Subcutaneous adipose tissue (tissue), 4 donors: ENCODE data around the gene PRKAG2. TPM values are rescaled to one million over a fixed set of nuclear protein-coding genes. Genes with fewer than 3 reads are reported as not detected.

Source experiments
- total RNA-seq, 4 donors: library from RNA; depleted of rRNA; stranded (reverse); fragments of >200 nt; gene quantifications; one replicate each; pipeline ENCODE4 v1.1.0, GENCODE V29; 2016
- TF ChIP-seq, protein P1 (sequence below): fragments of 450-650 bp; IDR thresholded peaks from one replicate; pipeline ENCODE4 v1.5.1; 2016; ENCODE audit warnings: low read depth, mild to moderate bottlenecking, control low read depth, antibody characterized with exemption, moderate library complexity

PRKAG2 gene
- total RNA-seq, 4 donors from 2014 or later: 47.1 to 77.6 (median 67.6) TPM

DNA sequence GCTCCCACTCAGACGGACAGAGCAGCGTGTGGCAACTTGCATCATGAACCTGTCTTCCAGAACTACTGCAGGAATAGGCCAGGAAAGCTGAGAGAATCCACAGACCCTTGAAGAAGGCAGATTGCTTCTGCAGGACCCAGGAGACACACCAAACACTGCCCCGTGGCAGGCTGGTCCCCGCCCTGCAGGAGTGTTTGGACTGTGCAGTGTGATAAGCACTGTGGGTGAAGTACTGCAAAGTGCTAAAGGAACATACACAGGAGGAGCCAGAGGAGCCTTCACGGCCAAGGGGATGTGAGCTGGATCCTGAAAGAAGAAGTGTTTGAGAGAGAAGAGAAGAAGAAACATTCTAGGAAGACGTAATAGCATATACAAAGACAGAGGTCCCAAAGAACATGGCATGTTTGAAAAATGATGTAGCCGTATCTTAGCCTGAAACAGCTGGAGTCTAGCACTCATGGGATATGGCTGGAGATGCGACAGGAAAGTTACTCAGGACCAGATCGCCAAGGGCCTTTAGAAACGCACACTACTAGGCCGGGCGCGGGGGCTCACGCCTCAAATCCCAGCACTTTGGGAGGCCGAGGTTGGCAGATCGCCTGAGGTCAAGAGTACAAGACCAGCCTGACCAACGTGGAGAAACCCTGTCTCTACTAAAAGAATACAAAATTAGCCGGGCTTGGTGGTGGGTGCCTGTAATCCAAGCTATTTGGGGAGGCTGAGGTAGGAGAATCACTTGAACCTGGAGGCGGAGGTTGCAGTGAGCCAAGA lies 260.3 kb downstream of the PRKAG2 start:
- TF ChIP-seq, protein P1, sequence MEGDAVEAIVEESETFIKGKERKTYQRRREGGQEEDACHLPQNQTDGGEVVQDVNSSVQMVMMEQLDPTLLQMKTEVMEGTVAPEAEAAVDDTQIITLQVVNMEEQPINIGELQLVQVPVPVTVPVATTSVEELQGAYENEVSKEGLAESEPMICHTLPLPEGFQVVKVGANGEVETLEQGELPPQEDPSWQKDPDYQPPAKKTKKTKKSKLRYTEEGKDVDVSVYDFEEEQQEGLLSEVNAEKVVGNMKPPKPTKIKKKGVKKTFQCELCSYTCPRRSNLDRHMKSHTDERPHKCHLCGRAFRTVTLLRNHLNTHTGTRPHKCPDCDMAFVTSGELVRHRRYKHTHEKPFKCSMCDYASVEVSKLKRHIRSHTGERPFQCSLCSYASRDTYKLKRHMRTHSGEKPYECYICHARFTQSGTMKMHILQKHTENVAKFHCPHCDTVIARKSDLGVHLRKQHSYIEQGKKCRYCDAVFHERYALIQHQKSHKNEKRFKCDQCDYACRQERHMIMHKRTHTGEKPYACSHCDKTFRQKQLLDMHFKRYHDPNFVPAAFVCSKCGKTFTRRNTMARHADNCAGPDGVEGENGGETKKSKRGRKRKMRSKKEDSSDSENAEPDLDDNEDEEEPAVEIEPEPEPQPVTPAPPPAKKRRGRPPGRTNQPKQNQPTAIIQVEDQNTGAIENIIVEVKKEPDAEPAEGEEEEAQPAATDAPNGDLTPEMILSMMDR: no peak

DNA sequence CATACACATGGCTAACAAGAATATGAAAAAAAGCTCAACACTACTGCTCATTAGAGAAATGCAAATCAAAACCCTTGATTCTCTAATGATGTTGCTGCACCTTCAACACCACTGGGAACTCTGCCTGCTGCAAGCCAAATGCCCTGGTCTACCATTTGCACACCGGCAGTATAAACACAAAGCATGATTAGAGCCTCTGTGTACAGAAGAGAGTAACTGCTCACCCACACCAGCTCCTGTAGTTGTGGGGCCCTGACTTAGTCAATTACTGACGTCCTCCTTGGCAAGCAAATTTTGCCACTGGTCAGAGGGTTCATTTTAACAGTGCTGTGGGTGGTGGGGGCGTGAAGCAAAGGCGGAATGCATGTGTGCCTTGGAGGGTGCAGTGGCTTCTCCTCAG lies 261.1 kb downstream of the PRKAG2 start:
- TF ChIP-seq, protein P1: no peak

DNA sequence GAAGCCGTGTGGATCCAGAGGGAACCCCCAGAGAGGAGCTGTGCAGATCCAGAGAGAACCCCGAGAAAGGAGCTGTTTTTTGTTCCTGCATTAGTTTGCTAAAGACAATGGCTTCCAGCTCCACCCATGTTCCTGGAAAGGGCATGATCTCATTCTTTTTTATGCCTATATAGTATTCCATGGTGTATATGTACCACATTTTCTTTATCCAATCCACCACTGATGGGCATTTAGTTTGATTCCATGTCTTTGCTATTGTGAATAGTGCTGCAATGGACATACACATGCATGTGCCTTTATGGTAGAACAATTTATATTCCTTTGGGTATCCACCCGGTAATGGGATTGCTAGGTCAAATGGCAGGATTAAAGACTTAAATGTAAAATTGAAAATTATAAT lies 261.9 kb downstream of the PRKAG2 start:
- TF ChIP-seq, protein P1: no peak

DNA sequence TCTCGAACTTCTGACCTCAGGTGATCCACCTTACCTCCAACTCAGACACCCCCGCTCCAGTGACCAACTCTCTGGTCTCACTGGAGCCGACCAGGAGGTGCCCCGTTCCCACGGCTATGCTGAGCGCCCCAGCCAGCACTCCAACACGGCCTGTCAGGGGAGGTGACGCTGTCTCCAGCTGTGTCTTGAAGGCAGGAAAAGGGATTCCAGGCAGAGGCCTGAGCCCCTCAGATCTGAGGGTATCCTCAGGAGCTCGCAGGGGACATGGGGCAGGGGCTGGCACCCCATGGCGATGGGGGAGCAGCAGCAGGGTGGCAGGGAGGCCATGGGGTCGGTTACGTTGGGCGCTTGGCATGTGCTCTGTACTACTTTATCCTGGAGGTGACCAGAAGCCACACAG lies 262.9 kb downstream of the PRKAG2 start:
- TF ChIP-seq, protein P1: no peak

DNA sequence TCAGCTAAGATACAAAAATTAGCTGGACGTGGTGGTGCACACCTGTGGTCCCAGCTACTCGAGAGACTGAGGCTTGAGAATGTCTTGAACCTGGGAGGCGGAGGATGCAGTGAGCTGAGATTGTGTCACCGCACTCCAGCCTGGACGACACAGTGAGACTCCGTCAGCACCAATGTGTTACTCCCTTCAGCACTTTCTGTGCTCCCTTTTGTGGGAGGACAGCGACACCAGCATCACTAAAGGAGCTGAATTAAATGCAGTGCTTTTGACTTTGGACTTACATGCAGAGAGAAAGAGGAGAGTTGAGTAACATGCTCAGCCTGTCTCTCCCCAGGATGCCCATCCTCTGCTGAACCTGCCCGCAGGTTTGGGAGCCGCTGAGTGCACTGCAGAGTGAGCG lies 265.0 kb downstream of the PRKAG2 start:
- TF ChIP-seq, protein P1: no peak

DNA sequence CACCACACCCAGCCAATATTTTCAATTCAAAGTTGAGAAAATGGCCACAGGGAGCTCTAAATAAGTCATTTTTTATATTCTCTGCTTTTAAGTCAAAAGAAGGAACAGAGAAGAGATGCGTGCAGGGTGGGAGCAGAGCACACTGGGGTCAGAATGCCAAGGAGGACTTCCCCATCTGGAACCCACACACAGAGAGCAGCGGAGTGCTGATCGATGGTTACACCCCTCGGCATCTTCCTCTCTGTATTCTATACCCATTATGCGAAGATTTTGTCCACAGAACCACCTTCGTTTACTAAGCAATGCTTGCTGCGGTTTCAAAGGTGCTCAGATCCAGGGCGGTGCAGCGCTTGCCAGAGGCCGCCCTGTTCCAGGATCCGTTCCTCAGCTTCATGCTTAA lies 265.9 kb downstream of the PRKAG2 start:
- TF ChIP-seq, protein P1: no peak

DNA sequence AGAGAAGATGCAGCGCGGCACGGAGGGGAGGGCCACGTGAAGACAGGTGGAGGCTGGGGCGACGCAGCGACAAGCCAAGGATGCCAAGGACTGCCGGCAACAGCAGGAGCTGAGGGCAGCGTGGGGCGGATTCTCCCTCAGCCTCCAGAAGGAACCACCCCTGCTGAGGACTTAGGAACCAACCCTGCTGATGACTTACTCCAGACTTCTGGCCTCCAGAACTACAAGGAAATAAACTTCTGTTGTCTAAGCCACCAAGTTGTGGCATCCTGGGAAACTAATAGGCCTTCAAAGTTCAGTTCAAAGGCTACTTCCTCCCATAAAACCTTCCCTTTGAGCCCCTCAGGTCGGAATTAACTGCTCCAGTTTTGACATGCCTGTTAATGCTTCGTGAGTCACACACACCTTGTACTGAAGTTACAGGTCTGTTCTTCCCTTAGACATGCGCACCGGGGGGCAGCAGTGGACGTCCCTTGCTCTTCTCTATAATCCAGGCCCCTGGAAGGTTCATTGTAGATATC lies 268.8 kb downstream of the PRKAG2 start:
- TF ChIP-seq, protein P1: no peak
